22Rv1 (cell line): ENCODE measurements around the gene PPP1R12B.
"Not testable (repeated sequence)": the region's sequence is repeated elsewhere in the genome, so short reads cannot be mapped to it uniquely, and the experiment has no call there.

ENCODE experiments used
- CTCF ChIP-seq: fragments of 450-650 bp; IDR thresholded peaks from 2 replicates; pipeline ENCODE4 v1.5.1; 2017; ENCODE audit warnings: mild to moderate bottlenecking
- ZFX ChIP-seq: fragments of 450-650 bp; IDR thresholded peaks from 2 replicates; pipeline ENCODE4 v1.6.1; 2017; ENCODE audit warnings: antibody characterized with exemption, borderline replicate concordance

DNA sequence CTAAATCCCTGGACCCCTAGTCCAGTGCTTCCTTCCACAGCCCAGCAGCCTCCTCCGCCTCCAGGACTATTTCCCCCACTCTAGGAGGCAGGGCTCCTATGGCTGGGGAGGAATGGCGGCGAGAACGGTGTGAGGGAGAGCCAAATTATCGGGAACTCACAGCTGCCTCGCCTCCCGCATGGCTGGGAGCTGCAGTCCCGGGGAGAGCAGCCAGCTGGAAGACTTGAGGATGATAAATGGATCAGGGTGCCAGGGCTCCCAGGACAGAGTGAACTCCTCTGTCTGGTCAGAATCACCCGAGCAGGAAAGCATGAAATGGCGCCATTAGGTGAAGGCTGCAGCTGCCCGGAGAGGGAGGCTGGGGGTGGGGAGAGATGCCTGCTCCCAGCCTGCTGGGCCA lies 270.5 kb downstream of the PPP1R12B start:
- TF ChIP-seq CTCF, ZFX: not testable (repeated sequence)
